Panc1 (cell line): ENCODE data around the gene ACLY. TPM values are rescaled to one million over a fixed set of nuclear protein-coding genes. Genes with fewer than 3 reads are reported as not detected.

Source experiments
- ATAC-seq: fragments of 200-7000 bp; cut with Tn5 transposase; 2 replicates; pipeline ENCODE4 v1.9.1; 2020; ENCODE audit warnings: mild to moderate bottlenecking, moderate library complexity
- BruUV-seq: library from RNA; stranded (reverse); fragments of 400-500 nt; replicated peaks from 2 replicates; lab custom pipeline; 2021; lab: Mats Ljungman, UMichigan
- CTCF ChIA-PET: fragments of 300-600 bp; sonication (Branson Sonifier 250); formaldehyde crosslinking; loops from one replicate; lab custom pipeline; 2022; ENCODE audit warnings: antibody characterized with exemption; lab: Charles Lee
- POLR2A ChIA-PET: fragments of 300-600 bp; sonication (Branson Sonifier 250); formaldehyde crosslinking; loops from one replicate; lab custom pipeline; 2022; ENCODE audit warnings: antibody characterized with exemption; lab: Charles Lee
- DNase-seq: peaks from one replicate; pipeline ENCODE4 v3.0.0-alpha.2; 2010; ENCODE audit warnings: low read depth, low spot score
- H3K27ac ChIP-seq: 2 replicates; pipeline ENCODE4 v1.5.1; 2011; ENCODE audit warnings: mild to moderate bottlenecking, low read length, inconsistent platforms
- H3K27me3 ChIP-seq: fragments of 200-500 bp; sonication (Bioruptor generic); 2 replicates; pipeline ENCODE4 v1.6.0; 2014; ENCODE audit warnings: low read length, inconsistent platforms; ENCODE audit not compliant: control insufficient read depth, insufficient read depth
- H3K36me3 ChIP-seq: fragments of 200-500 bp; sonication (Bioruptor generic); 2 replicates; pipeline ENCODE4 v1.5.1; 2014; ENCODE audit warnings: inconsistent platforms, mild to moderate bottlenecking, low read length, moderate library complexity; ENCODE audit not compliant: control insufficient read depth, insufficient read depth
- H3K4me1 ChIP-seq: 2 replicates; pipeline ENCODE4 v1.5.1; 2011; ENCODE audit warnings: inconsistent platforms, mild to moderate bottlenecking, low read length, moderate library complexity; ENCODE audit not compliant: control insufficient read depth, insufficient read depth
- H3K4me3 ChIP-seq, 2 experiments: 2 replicates each; pipeline ENCODE4 v1.5.1; 2011 to 2012; ENCODE audit warnings: low read depth in 2 of 2, low read length in 2 of 2, mild to moderate bottlenecking in 2 of 2, inconsistent platforms in 1 of 2, moderate library complexity in 1 of 2
- H3K9me3 ChIP-seq: fragments of 200-500 bp; sonication (Bioruptor generic); 2 replicates; pipeline ENCODE4 v1.5.1; 2014; ENCODE audit warnings: low read depth, mild to moderate bottlenecking, inconsistent platforms, low read length, moderate library complexity; ENCODE audit not compliant: control insufficient read depth, insufficient read depth
- CTCF ChIP-seq: fragments of 450-650 bp; IDR thresholded peaks from 2 replicates; pipeline ENCODE4 v1.5.1; 2017; ENCODE audit warnings: mild to moderate bottlenecking
- POLR2AphosphoS5 ChIP-seq: IDR thresholded peaks from 2 replicates; pipeline ENCODE4 v1.6.1; 2012; ENCODE audit warnings: mild to moderate bottlenecking, low read depth, low read length, moderate library complexity
- SIN3A ChIP-seq: IDR thresholded peaks from 2 replicates; pipeline ENCODE4 v1.6.1; 2012; ENCODE audit warnings: low read depth, mild to moderate bottlenecking, low read length, moderate library complexity, borderline replicate concordance; ENCODE audit not compliant: insufficient read depth
- TCF7L2 ChIP-seq: IDR thresholded peaks from 2 replicates; pipeline ENCODE4 v1.6.1; 2011; ENCODE audit warnings: mild to moderate bottlenecking, low read depth, low read length, inconsistent platforms
- in situ Hi-C: cut with HindIII; loops from 2 replicates; pipeline ENCODE4 v1.10.0; 2016; ENCODE audit warnings: low sequenced_read_pairs, low pct_unique_long_range_greater_than_20kb
- intact Hi-C: fragments of 100-400 bp; cut with micrococcal nuclease; formaldehyde crosslinking; loops from one replicate; pipeline ENCODE4 v1.10.0; 2022; ENCODE audit not compliant: unreplicated experiment
- total RNA-seq: library from RNA; stranded (reverse); gene quantifications from one replicate; pipeline ENCODE4 v1.2.1, GENCODE V29; 2021; ENCODE audit not compliant: unreplicated experiment
- TF ChIP-seq, protein P1 (sequence below), 2 experiments: IDR thresholded peaks; 2 replicates each; pipeline ENCODE4 v1.6.1; 2011 to 2012; ENCODE audit warnings: low read depth in 2 of 2, control low read depth in 1 of 2, low read length in 1 of 2, mild to moderate bottlenecking in 1 of 2, moderate library complexity in 1 of 2; ENCODE audit not compliant: insufficient read depth in 1 of 2

The ACLY gene
- total RNA-seq, 1 experiment from 2014 or later = 225 TPM

- Histone ChIP-seq H3K27ac (no peak overlapping the region), H3K36me3 (peaks cover 4% of the 10 kb centered on the region; the same call in 1 of the 2 replicates), H3K4me1 (peaks cover 13% of the 10 kb centered on the region), H3K27me3 (no peaks in the 10 kb centered on the region), H3K4me3 (no peak overlapping the region), H3K9me3 (no peaks in the 10 kb centered on the region)
- POLR2A ChIA-PET = interaction anchor here (0.6 kb wide), 1 partner anchor 221 kb away, joined by 9 read pairs; no protein-coding TSS in a partner anchor
- BruUV-seq = no TSS peak
- intact Hi-C loops (no loop called here), in situ Hi-C loops (no loop called here)
- DNase-seq = no peak
- no peak for ATAC-seq
- TF ChIP-seq CTCF (no peak), POLR2AphosphoS5 (no peak), TCF7L2 (no peak), SIN3A (no peak)
- TF ChIP-seq, protein P1, sequence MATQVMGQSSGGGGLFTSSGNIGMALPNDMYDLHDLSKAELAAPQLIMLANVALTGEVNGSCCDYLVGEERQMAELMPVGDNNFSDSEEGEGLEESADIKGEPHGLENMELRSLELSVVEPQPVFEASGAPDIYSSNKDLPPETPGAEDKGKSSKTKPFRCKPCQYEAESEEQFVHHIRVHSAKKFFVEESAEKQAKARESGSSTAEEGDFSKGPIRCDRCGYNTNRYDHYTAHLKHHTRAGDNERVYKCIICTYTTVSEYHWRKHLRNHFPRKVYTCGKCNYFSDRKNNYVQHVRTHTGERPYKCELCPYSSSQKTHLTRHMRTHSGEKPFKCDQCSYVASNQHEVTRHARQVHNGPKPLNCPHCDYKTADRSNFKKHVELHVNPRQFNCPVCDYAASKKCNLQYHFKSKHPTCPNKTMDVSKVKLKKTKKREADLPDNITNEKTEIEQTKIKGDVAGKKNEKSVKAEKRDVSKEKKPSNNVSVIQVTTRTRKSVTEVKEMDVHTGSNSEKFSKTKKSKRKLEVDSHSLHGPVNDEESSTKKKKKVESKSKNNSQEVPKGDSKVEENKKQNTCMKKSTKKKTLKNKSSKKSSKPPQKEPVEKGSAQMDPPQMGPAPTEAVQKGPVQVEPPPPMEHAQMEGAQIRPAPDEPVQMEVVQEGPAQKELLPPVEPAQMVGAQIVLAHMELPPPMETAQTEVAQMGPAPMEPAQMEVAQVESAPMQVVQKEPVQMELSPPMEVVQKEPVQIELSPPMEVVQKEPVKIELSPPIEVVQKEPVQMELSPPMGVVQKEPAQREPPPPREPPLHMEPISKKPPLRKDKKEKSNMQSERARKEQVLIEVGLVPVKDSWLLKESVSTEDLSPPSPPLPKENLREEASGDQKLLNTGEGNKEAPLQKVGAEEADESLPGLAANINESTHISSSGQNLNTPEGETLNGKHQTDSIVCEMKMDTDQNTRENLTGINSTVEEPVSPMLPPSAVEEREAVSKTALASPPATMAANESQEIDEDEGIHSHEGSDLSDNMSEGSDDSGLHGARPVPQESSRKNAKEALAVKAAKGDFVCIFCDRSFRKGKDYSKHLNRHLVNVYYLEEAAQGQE (IDR thresholded peaks at IDR 0.05; ENCODE audit: insufficient read depth in 1 of 2, low read depth in 2 of 2, low read length in 1 of 2) = no peak
- CTCF ChIA-PET = no interaction called here
Measured at GRCh38 chr17:41914358-41914766, 4.4 kb downstream of the ACLY start.

DNA sequence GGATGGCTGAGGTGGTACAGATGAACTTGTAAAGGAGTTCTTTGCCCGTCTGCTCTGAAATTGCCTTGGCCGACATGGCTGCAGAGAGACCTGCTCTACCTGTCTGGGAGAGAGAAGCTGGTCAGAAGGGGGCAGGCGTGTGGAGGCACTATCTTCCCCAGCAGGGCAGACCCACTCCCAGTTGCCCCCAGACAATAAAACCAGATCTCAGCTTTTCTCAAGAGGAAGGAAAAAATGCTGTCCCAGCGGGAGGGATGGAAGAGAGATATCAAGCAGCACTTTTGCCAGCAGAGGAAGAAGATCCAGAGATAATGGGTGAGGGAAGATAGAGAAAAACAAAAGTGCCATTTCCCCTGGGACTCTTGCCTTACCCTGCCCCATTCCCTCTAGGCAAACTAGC lies 5.0 kb downstream of the ACLY start:
- peaks cover 4% of the 10 kb centered on the region; the same call in 1 of the 2 replicates for H3K36me3 ChIP-seq
- no peak for DNase-seq
- ChIA-PET CTCF (interaction anchor here (0.6 kb wide), 1 partner anchor 113 kb away, joined by 3 read pairs; no protein-coding TSS in a partner anchor), POLR2A (no interaction called here)
- ATAC-seq = no peak
- H3K4me1 ChIP-seq = peaks cover 13% of the 10 kb centered on the region
- H3K4me3 ChIP-seq = no peak overlapping the region
- no TSS peak for BruUV-seq
- no peak for TF ChIP-seq SIN3A
- in situ Hi-C loops = no loop called here
- no peaks in the 10 kb centered on the region for H3K27me3 ChIP-seq
- H3K9me3 ChIP-seq = no peaks in the 10 kb centered on the region
- H3K27ac ChIP-seq = no peak overlapping the region
- intact Hi-C loops = no loop called here

- CTCF ChIA-PET = no interaction called here
- Histone ChIP-seq H3K9me3 (no peaks in the 10 kb centered on the region), H3K27me3 (no peaks in the 10 kb centered on the region), H3K27ac (no peak overlapping the region), H3K4me3 (no peak overlapping the region), H3K4me1 (peaks cover 13% of the 10 kb centered on the region), H3K36me3 (peaks cover under 1% of the 10 kb centered on the region; the same call in 1 of the 2 replicates)
- in situ Hi-C loops = no loop called here
- ATAC-seq (no peak), DNase-seq (no peak)
- intact Hi-C loops = no loop called here
- POLR2A ChIA-PET = no interaction called here
- TF ChIP-seq CTCF (no peak), TCF7L2 (no peak), POLR2AphosphoS5 (no peak), SIN3A (no peak)
- TF ChIP-seq, protein P1 (IDR thresholded peaks at IDR 0.05; ENCODE audit: insufficient read depth in 1 of 2, low read depth in 2 of 2, low read length in 1 of 2) = no peak
- BruUV-seq = no TSS peak
Measured at GRCh38 chr17:41912925-41913324, 5.8 kb downstream of the ACLY start.
